ENCODE measurements around the gene ZGPAT. TPM values are rescaled to one million over a fixed set of nuclear protein-coding genes. Genes with fewer than 3 reads are reported as not detected.

Gene ZGPAT
- total RNA-seq, 4 donors from 2014 or later, result 21.7 to 25.8 (median 23.3) TPM

GRCh38 chr20:63737945-63738686, 30.3 kb downstream of the ZGPAT start:
- TF ChIP-seq POLR2A (IDR thresholded peaks at IDR 0.05) (no peak), EP300 (IDR thresholded peaks at IDR 0.05) (no peak), POLR2AphosphoS5 (IDR thresholded peaks at IDR 0.05) (no peak), CTCF (IDR thresholded peaks at IDR 0.05) (no peak)

GRCh38 chr20:63738687-63739129, 30.9 kb downstream of the ZGPAT start:
- H3K4me1 ChIP-seq, result peaks cover 55% of the 10 kb centered on the region
- 0% methylated on average over 6 of the region's 26 CpGs for WGBS
- peak overlapping the region; percentile 73 for H3K27ac ChIP-seq
- TF ChIP-seq EP300 (IDR thresholded peaks at IDR 0.05) (no peak), POLR2A (IDR thresholded peaks at IDR 0.05) (no peak), CTCF (IDR thresholded peaks at IDR 0.05) (no peak), POLR2AphosphoS5 (IDR thresholded peaks at IDR 0.05) (no peak)
- H3K27me3 ChIP-seq, result no peaks in the 10 kb centered on the region
- no peaks in the 10 kb centered on the region for H3K9me3 ChIP-seq
- peak overlapping the region; percentile 53 for H3K4me3 ChIP-seq
- H3K36me3 ChIP-seq, result peaks cover 45% of the 10 kb centered on the region
- peak in 1 of 2 donors; percentile 87 for DNase-seq (ENCODE audit: low spot score in 2 of 2)

More at GRCh38 chr20:63737945-63738686, 30.3 kb downstream of the ZGPAT start:
- Histone ChIP-seq H3K4me1 (peaks cover 55% of the 10 kb centered on the region), H3K4me3 (peak overlapping the region; percentile 53), H3K27me3 (no peaks in the 10 kb centered on the region), H3K27ac (no peak overlapping the region), H3K9me3 (no peaks in the 10 kb centered on the region), H3K36me3 (peaks cover 45% of the 10 kb centered on the region)
- peak in 1 of 2 donors; percentile 79 for DNase-seq (ENCODE audit: low spot score in 2 of 2)
- WGBS, result no CpG with 5 or more reads among the region's 43 CpGs

- Histone ChIP-seq H3K9me3 (no peaks in the 10 kb centered on the region), H3K36me3 (peaks cover 39% of the 10 kb centered on the region), H3K27ac (peak within 1 kb of the TSS; percentile 89), H3K4me1 (peaks cover 55% of the 10 kb centered on the region), H3K4me3 (peak within 1 kb of the TSS; percentile 74), H3K27me3 (no peaks in the 10 kb centered on the region)
- WGBS, result 0% methylated on average over 14 of the region's 136 CpGs
- DNase-seq (ENCODE audit: low spot score in 2 of 2), result peak in 1 of 2 donors; percentile 81
- TF ChIP-seq POLR2A (IDR thresholded peaks at IDR 0.05), result no peak
- no peak for TF ChIP-seq POLR2AphosphoS5 (IDR thresholded peaks at IDR 0.05)
- no peak for TF ChIP-seq CTCF (IDR thresholded peaks at IDR 0.05)
- TF ChIP-seq EP300 (IDR thresholded peaks at IDR 0.05), result no peak
These were observed 31.6 kb downstream of the ZGPAT start, which contains the start of gene SLC2A4RG for GRCh38 chr20:63739130-63740069. Gene SLC2A4RG, plus strand, starts transcription at chr20:63739776. Its CDS starts 137 bp downstream, at chr20:63739913.

- TF ChIP-seq EP300 (IDR thresholded peaks at IDR 0.05), result no peak
- no peaks in the 10 kb centered on the region for H3K9me3 ChIP-seq
- no CpG with 5 or more reads among the region's 80 CpGs for WGBS
- H3K4me1 ChIP-seq, result peaks cover 55% of the 10 kb centered on the region
- H3K4me3 ChIP-seq, result peak overlapping the region; percentile 74
- no peaks in the 10 kb centered on the region for H3K27me3 ChIP-seq
- no peak for DNase-seq (ENCODE audit: low spot score in 2 of 2)
- peaks cover 31% of the 10 kb centered on the region for H3K36me3 ChIP-seq
- H3K27ac ChIP-seq, result peak overlapping the region; percentile 89
These were observed 32.3 kb downstream of the ZGPAT start for GRCh38 chr20:63740070-63740626.

GRCh38 chr20:63740627-63741353, 33.0 kb downstream of the ZGPAT start:
- H3K9me3 ChIP-seq, result no peaks in the 10 kb centered on the region
- TF ChIP-seq CTCF (IDR thresholded peaks at IDR 0.05), result peak in 1 of 2 donors; percentile 40
- peak in 2 of 3 donors; percentile 19 to 68 for TF ChIP-seq POLR2AphosphoS5 (IDR thresholded peaks at IDR 0.05)
- no peak for TF ChIP-seq POLR2A (IDR thresholded peaks at IDR 0.05)
- TF ChIP-seq EP300 (IDR thresholded peaks at IDR 0.05), result no peak
- peak overlapping the region; percentile 89 for H3K27ac ChIP-seq
- 0% methylated on average over 2 of the region's 29 CpGs for WGBS
- DNase-seq (ENCODE audit: low spot score in 2 of 2), result peak; percentile 96
- H3K4me3 ChIP-seq, result peak overlapping the region; percentile 74
- peaks cover 56% of the 10 kb centered on the region for H3K4me1 ChIP-seq
- peaks cover 25% of the 10 kb centered on the region for H3K36me3 ChIP-seq
- no peaks in the 10 kb centered on the region for H3K27me3 ChIP-seq
